Measurements from ENCODE around the gene VSNL1. TPM values are rescaled to one million over a fixed set of nuclear protein-coding genes. Genes with fewer than 3 reads are reported as not detected.

Gene VSNL1
- total RNA-seq, 4 donors from 2014 or later = not detected

- Histone ChIP-seq H3K36me3 (no peaks in the 10 kb centered on the region), H3K9me3 (no peaks in the 10 kb centered on the region), H3K27ac (no peak overlapping the region), H3K27me3 (no peaks in the 10 kb centered on the region), H3K4me1 (no peaks in the 10 kb centered on the region), H3K4me3 (no peak overlapping the region)
- no peak for DNase-seq
- TF ChIP-seq CTCF (IDR thresholded peaks at IDR 0.05) (no peak), POLR2A (IDR thresholded peaks at IDR 0.05) (no peak)
Measured at GRCh38 chr2:17620280-17620679, 79.8 kb downstream of the VSNL1 start.

- TF ChIP-seq POLR2A (IDR thresholded peaks at IDR 0.05) (no peak), CTCF (IDR thresholded peaks at IDR 0.05) (no peak)
- no peak overlapping the region for H3K4me3 ChIP-seq
- H3K4me1 ChIP-seq = no peaks in the 10 kb centered on the region
- DNase-seq = no peak
- no peaks in the 10 kb centered on the region for H3K27me3 ChIP-seq
- H3K36me3 ChIP-seq = no peaks in the 10 kb centered on the region
- H3K9me3 ChIP-seq = no peaks in the 10 kb centered on the region
- H3K27ac ChIP-seq = no peak overlapping the region
Measured at GRCh38 chr2:17620841-17621240, 80.3 kb downstream of the VSNL1 start.

- TF ChIP-seq POLR2A (IDR thresholded peaks at IDR 0.05) (no peak), CTCF (IDR thresholded peaks at IDR 0.05) (no peak)
- DNase-seq = no peak
- Histone ChIP-seq H3K27ac (no peak overlapping the region), H3K9me3 (no peaks in the 10 kb centered on the region), H3K4me1 (no peaks in the 10 kb centered on the region), H3K36me3 (no peaks in the 10 kb centered on the region), H3K4me3 (no peak overlapping the region), H3K27me3 (no peaks in the 10 kb centered on the region)
Measured at GRCh38 chr2:17621781-17622180, 81.3 kb downstream of the VSNL1 start.

GRCh38 chr2:17625446-17625845 lies 85.0 kb downstream of the VSNL1 start:
- Histone ChIP-seq H3K36me3 (no peaks in the 10 kb centered on the region), H3K4me1 (no peaks in the 10 kb centered on the region), H3K4me3 (no peak overlapping the region), H3K27me3 (no peaks in the 10 kb centered on the region), H3K9me3 (no peaks in the 10 kb centered on the region), H3K27ac (no peak overlapping the region)
- TF ChIP-seq POLR2A (IDR thresholded peaks at IDR 0.05) (no peak), CTCF (IDR thresholded peaks at IDR 0.05) (no peak)
- DNase-seq = no peak

GRCh38 chr2:17626986-17627385 lies 86.5 kb downstream of the VSNL1 start:
- Histone ChIP-seq H3K27ac (no peak overlapping the region), H3K4me3 (no peak overlapping the region), H3K27me3 (no peaks in the 10 kb centered on the region), H3K36me3 (no peaks in the 10 kb centered on the region), H3K4me1 (no peaks in the 10 kb centered on the region), H3K9me3 (no peaks in the 10 kb centered on the region)
- DNase-seq = no peak
- TF ChIP-seq CTCF (IDR thresholded peaks at IDR 0.05) (no peak), POLR2A (IDR thresholded peaks at IDR 0.05) (no peak)

- H3K4me3 ChIP-seq = no peak overlapping the region
- no peaks in the 10 kb centered on the region for H3K4me1 ChIP-seq
- H3K27ac ChIP-seq = no peak overlapping the region
- H3K27me3 ChIP-seq = no peaks in the 10 kb centered on the region
- DNase-seq = no peak
- no peaks in the 10 kb centered on the region for H3K36me3 ChIP-seq
- no peaks in the 10 kb centered on the region for H3K9me3 ChIP-seq
- no peak for TF ChIP-seq POLR2A (IDR thresholded peaks at IDR 0.05)
- TF ChIP-seq CTCF (IDR thresholded peaks at IDR 0.05) = no peak
Measured at GRCh38 chr2:17627434-17627833, 86.9 kb downstream of the VSNL1 start.
